HepG2 (cell line): ENCODE measurements around the gene SLC24A4. TPM values are rescaled to one million over a fixed set of nuclear protein-coding genes. Genes with fewer than 3 reads are reported as not detected.

Source experiments
- ATAC-seq: fragments of 200-7000 bp; cut with Tn5 transposase; 3 replicates; pipeline ENCODE4 v1.9.1; 2020; ENCODE audit warnings: mild to moderate bottlenecking, moderate library complexity
- BruUV-seq: library from RNA; stranded (reverse); fragments of 400-500 nt; replicated peaks from 2 replicates; lab custom pipeline; 2021; lab: Mats Ljungman, UMichigan
- CTCF ChIA-PET: fragments of 300-600 bp; formaldehyde crosslinking; extraction: SDS; loops from one replicate; lab custom pipeline; 2021; ENCODE audit warnings: low total read pairs, inconsistent platforms, low intra/inter-chr PET ratio; lab: Yijun Ruan, JAX
- POLR2A ChIA-PET: fragments of 350-600 bp; sonication (Branson Sonifier 250); formaldehyde crosslinking; loops from one replicate; lab custom pipeline; 2020; ENCODE audit warnings: antibody characterized with exemption, inconsistent platforms; lab: Yijun Ruan, JAX
- DNase-seq: peaks from one replicate; pipeline ENCODE4 v3.0.0-alpha.2; 2015; ENCODE audit warnings: low spot score
- FAIRE-seq: peaks from 3 replicates; lab custom pipeline; 2011; peaks lifted over from hg19 to GRCh38; lab: Jason Lieb, UNC
- H2AFZ ChIP-seq: one replicate; pipeline ENCODE4 v1.6.1; 2011; ENCODE audit warnings: low read length, inconsistent platforms
- H3K27ac ChIP-seq: fragments of 300-600 bp; 3 replicates; pipeline ENCODE4 v1.8.0; 2011; ENCODE audit warnings: mixed run types, mild to moderate bottlenecking, mixed read lengths, low read length, inconsistent platforms; ENCODE audit not compliant: insufficient read depth; ENCODE audit errors: extremely low read length
- H3K27me3 ChIP-seq, 2 experiments: fragments of 200-600 bp in 1 of 2; 2 replicates in 1 of 2; 3 replicates in 1 of 2; pipeline versions ENCODE4 v1.6.0 to v1.8.0; 2011; ENCODE audit warnings: low read length in 2 of 2, mild to moderate bottlenecking in 2 of 2, moderate library complexity in 2 of 2, inconsistent platforms in 1 of 2; ENCODE audit not compliant: insufficient read depth in 2 of 2, control insufficient read depth in 1 of 2
- H3K36me3 ChIP-seq, 2 experiments: fragments of 200-600 bp in 1 of 2; replicated peaks in 1 of 2; 2 replicates in 1 of 2; 3 replicates in 1 of 2; pipeline versions ENCODE4 v1.5.1 to v1.8.0; 2011; ENCODE audit warnings: low read length in 2 of 2, inconsistent platforms in 1 of 2; ENCODE audit not compliant: insufficient read depth in 2 of 2, control insufficient read depth in 1 of 2
- H3K4me1 ChIP-seq: 2 replicates; pipeline ENCODE4 v1.5.1; 2012; ENCODE audit warnings: low read length, inconsistent platforms; ENCODE audit not compliant: insufficient read depth
- H3K4me2 ChIP-seq: 2 replicates; pipeline ENCODE4 v1.6.0; 2011; ENCODE audit warnings: low read depth, low read length, inconsistent platforms
- H3K4me3 ChIP-seq, 3 experiments: fragments of 200-600 bp in 1 of 3; sonication (generic), shearing (Covaris generic) in 1 of 3; replicated peaks in 1 of 3; 2 replicates each; pipeline ENCODE4 v1.5.1; 2011 to 2016; ENCODE audit warnings: low read length in 3 of 3, inconsistent platforms in 2 of 3, low read depth in 2 of 3, mild to moderate bottlenecking in 2 of 3, control low read depth in 1 of 3, mixed read lengths in 1 of 3; ENCODE audit not compliant: insufficient read depth in 1 of 3
- H3K79me2 ChIP-seq: one replicate; pipeline ENCODE4 v1.6.1; 2011; ENCODE audit warnings: low read length, inconsistent platforms; ENCODE audit not compliant: insufficient read depth
- H3K9ac ChIP-seq: 2 replicates; pipeline ENCODE4 v1.6.0; 2011; ENCODE audit warnings: mild to moderate bottlenecking, low read depth, low read length, inconsistent platforms; ENCODE audit not compliant: insufficient read depth
- H3K9me3 ChIP-seq: 2 replicates; pipeline ENCODE4 v1.5.1; 2012; ENCODE audit warnings: mild to moderate bottlenecking, low read length
- H4K20me1 ChIP-seq: 2 replicates; pipeline ENCODE4 v1.6.0; 2011; ENCODE audit warnings: inconsistent platforms, mild to moderate bottlenecking, low read length, moderate library complexity; ENCODE audit not compliant: insufficient read depth
- AHR ChIP-seq: IDR thresholded peaks from 2 replicates; pipeline ENCODE4 v1.6.1; 2018; ENCODE audit warnings: missing genetic modification reagents, missing compliant biosample characterization
- DMAP1 ChIP-seq: IDR thresholded peaks from 2 replicates; pipeline ENCODE4 v1.6.1; 2016
- IKZF5 ChIP-seq: IDR thresholded peaks from 2 replicates; pipeline ENCODE4 v1.6.1; 2018; ENCODE audit warnings: missing genetic modification reagents, mild to moderate bottlenecking, missing compliant biosample characterization
- KLF11 ChIP-seq: IDR thresholded peaks from 2 replicates; pipeline ENCODE4 v1.6.1; 2016; ENCODE audit warnings: missing compliant biosample characterization
- NFIB ChIP-seq: sonication (generic); formaldehyde crosslinking; IDR thresholded peaks from 2 replicates; pipeline ENCODE4 v1.9.0; 2021; ENCODE audit warnings: missing genetic modification reagents, mild to moderate bottlenecking, borderline replicate concordance
- STAT5B ChIP-seq: sonication (generic); formaldehyde crosslinking; IDR thresholded peaks from 2 replicates; pipeline ENCODE4 v1.4.0; 2020; ENCODE audit warnings: missing genetic modification reagents
- TBP ChIP-seq: sonication (generic); formaldehyde crosslinking; IDR thresholded peaks from 2 replicates; pipeline ENCODE4 v1.5.0; 2020; ENCODE audit warnings: missing genetic modification reagents
- XBP1 ChIP-seq: sonication (generic); formaldehyde crosslinking; IDR thresholded peaks from 2 replicates; pipeline ENCODE4 v1.5.0; 2020; ENCODE audit warnings: missing genetic modification reagents
- ZNF362 ChIP-seq: sonication (generic); formaldehyde crosslinking; IDR thresholded peaks from 2 replicates; pipeline ENCODE4 v1.4.0; 2020; ENCODE audit warnings: missing genetic modification reagents, mild to moderate bottlenecking, borderline replicate concordance
- ZNF646 ChIP-seq: sonication (generic); formaldehyde crosslinking; IDR thresholded peaks from 2 replicates; pipeline ENCODE4 v1.9.0; 2021; ENCODE audit warnings: mild to moderate bottlenecking, missing genetic modification reagents
- ZNF75D ChIP-seq: sonication (generic); formaldehyde crosslinking; IDR thresholded peaks from 2 replicates; pipeline ENCODE4 v1.8.1; 2023; ENCODE audit warnings: missing genetic modification reagents, mild to moderate bottlenecking, borderline replicate concordance
- WGBS: methylation state at CpG from one replicate; pipeline ENCODE4 v1.1.6; 2017; ENCODE audit warnings: low lambda C conversion rate; 5-methylcytosine and 5-hydroxymethylcytosine counted together
- in situ Hi-C: cut with HindIII; loops from 2 replicates; pipeline ENCODE4 v1.10.0; 2017; ENCODE audit warnings: low pct_unique_long_range_greater_than_20kb; ENCODE audit not compliant: extremely low pct_ligation_motif_present
- intact Hi-C: fragments of 100-400 bp; cut with micrococcal nuclease; formaldehyde crosslinking; loops from one replicate; pipeline ENCODE4 v1.10.0; 2022; ENCODE audit not compliant: unreplicated experiment
- polyA plus RNA-seq, 8 experiments: library from polyadenylated mRNA; depleted of rRNA in 3 of 8; stranded (reverse) in 7 of 8; unstranded in 1 of 8; fragments of >200 nt; fragmentation: Illumina TruSeq in 4 of 8; extraction: Trizol in 4 of 8; gene quantifications; 2 replicates each; pipeline versions ENCODE4 v1.2.1 to v1.2.3, GENCODE V29; 2011 to 2016; ENCODE audit warnings: low read depth in 4 of 8, missing spikeins in 1 of 8, mixed read lengths in 1 of 8; ENCODE audit not compliant: insufficient read depth in 1 of 8
- total RNA-seq, 5 experiments: library from RNA; depleted of rRNA; stranded (reverse); fragments of >200 nt; fragmentation: Illumina TruSeq; extraction: Trizol; gene quantifications; 2 replicates each; pipeline ENCODE4 v1.2.3, GENCODE V29; 2016; ENCODE audit warnings: low read depth in 1 of 5

SLC24A4 gene
- total and polyA plus RNA-seq, 2 of the 13 experiments (the other 11 are each of a cell fraction or from before 2014, with no cell fraction given): not detected

DNA sequence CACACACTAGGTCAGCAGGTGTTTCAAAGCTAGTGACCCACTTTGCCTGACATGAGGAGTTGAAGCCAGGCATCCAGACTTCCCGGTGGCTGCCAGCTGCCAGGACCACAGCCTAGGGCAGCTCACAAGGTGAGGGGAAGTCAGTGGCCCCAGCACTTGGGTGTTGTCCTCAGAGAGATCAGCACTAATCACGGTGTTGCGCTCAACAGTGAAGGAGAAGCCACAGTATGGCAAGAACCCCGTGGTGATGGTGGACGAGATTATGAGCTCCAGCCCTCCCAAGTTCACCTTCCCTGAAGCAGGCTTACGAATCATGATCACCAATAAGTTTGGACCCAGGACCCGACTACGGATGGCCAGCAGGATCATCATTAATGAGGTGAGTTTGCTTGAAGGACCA lies 130.7 kb downstream of the SLC24A4 start:
- H3K9ac ChIP-seq: no peak overlapping the region
- no peaks in the 10 kb centered on the region for H3K79me2 ChIP-seq
- no peaks in the 10 kb centered on the region for H4K20me1 ChIP-seq
- H3K27ac ChIP-seq: no peak overlapping the region
- intact Hi-C loops (no loop called here), in situ Hi-C loops (loop anchor here (10.0 kb wide), 1 partner anchor 319 kb away; no protein-coding TSS in a partner anchor)
- H2AFZ ChIP-seq: no peak overlapping the region
- 0 out of 2 replicates have a peak, but pooled peaks cover 5% of the 10 kb centered on the region for H3K4me1 ChIP-seq
- ATAC-seq (no peak), DNase-seq (no peak), FAIRE-seq (no peak)
- H3K27me3 ChIP-seq: peaks cover 3 to 56% of the 10 kb centered on the region in 2 experiments
- TF ChIP-seq AHR (no peak), TBP (no peak), IKZF5 (no peak), ZNF646 (CRISPR knock-in tag) (no peak), KLF11 (CRISPR knock-in tag) (no peak), ZNF75D (CRISPR knock-in tag) (no peak), DMAP1 (CRISPR knock-in tag) (no peak), NFIB (CRISPR knock-in tag) (no peak), ZNF362 (CRISPR knock-in tag) (no peak), XBP1 (no peak), STAT5B (CRISPR knock-in tag) (no peak)
- no TSS peak for BruUV-seq
- no peaks in the 10 kb centered on the region for H3K36me3 ChIP-seq
- WGBS: 60% methylated on average over 1 of the region's 8 CpGs
- POLR2A ChIA-PET: no interaction called here
- H3K9me3 ChIP-seq: no peaks in the 10 kb centered on the region
- CTCF ChIA-PET: no interaction called here
- no peak overlapping the region for H3K4me2 ChIP-seq
- H3K4me3 ChIP-seq: no peak overlapping the region
